SK-N-SH (cell line): ENCODE results near the gene ALDH3A1. TPM values are rescaled to one million over a fixed set of nuclear protein-coding genes. Genes with fewer than 3 reads are reported as not detected.

Experiments
- CTCF ChIA-PET: fragments of 300-600, 350-600 bp; formaldehyde crosslinking; extraction: SDS; loops from one replicate; lab custom pipeline; 2021; lab: Yijun Ruan, JAX
- POLR2A ChIA-PET: fragments of 350-600 bp; sonication (Branson Sonifier 250); formaldehyde crosslinking; extraction: SDS; loops from one replicate; lab custom pipeline; 2020; ENCODE audit warnings: antibody characterized with exemption, inconsistent platforms; lab: Yijun Ruan, JAX
- DNase-seq: peaks from one replicate; pipeline ENCODE4 v3.0.0; 2012
- H2AFZ ChIP-seq: fragments of 200-600 bp; sonication (generic); 2 replicates; pipeline ENCODE4 v1.8.1; 2016; ENCODE audit warnings: antibody characterized with exemption, mild to moderate bottlenecking, low read depth
- H3F3A ChIP-seq: fragments of 200-600 bp; sonication (generic); replicated peaks from 2 replicates; pipeline ENCODE3; 2016; ENCODE audit warnings: antibody characterized with exemption, mild to moderate bottlenecking; ENCODE audit not compliant: insufficient read depth
- H3K27ac ChIP-seq, 2 experiments: fragments of 200-500 bp in 1 of 2; fragments of 200-600 bp in 1 of 2; sonication (Bioruptor generic) in 1 of 2; sonication (generic), shearing (Covaris generic) in 1 of 2; 2 replicates each; pipeline versions ENCODE4 v1.5.1 to v1.6.1; 2014 to 2016; ENCODE audit warnings: low read depth in 2 of 2, inconsistent platforms in 1 of 2, low read length in 1 of 2, mild to moderate bottlenecking in 1 of 2, mixed read lengths in 1 of 2
- H3K27me3 ChIP-seq: fragments of 200-600 bp; sonication (generic), shearing (Covaris generic); 2 replicates; pipeline ENCODE4 v1.6.1; 2016; ENCODE audit warnings: mixed run types; ENCODE audit not compliant: insufficient read depth
- H3K36me3 ChIP-seq, 2 experiments: fragments of 200-500 bp in 1 of 2; fragments of 200-600 bp in 1 of 2; sonication (Bioruptor generic) in 1 of 2; sonication (generic) in 1 of 2; replicated peaks in 1 of 2; 2 replicates each; pipeline versions ENCODE3 to v1.5.1; 2014 to 2016; ENCODE audit warnings: low read length in 1 of 2, mild to moderate bottlenecking in 1 of 2; ENCODE audit not compliant: insufficient read depth in 2 of 2, control insufficient read depth in 1 of 2
- H3K4me1 ChIP-seq, 2 experiments: fragments of 200-500 bp in 1 of 2; fragments of 200-600 bp in 1 of 2; sonication (Bioruptor generic) in 1 of 2; sonication (generic), shearing (Covaris generic) in 1 of 2; 2 replicates each; pipeline versions ENCODE4 v1.5.1 to v1.6.1; 2014 to 2016; ENCODE audit warnings: low read depth in 1 of 2, low read length in 1 of 2, mixed run types in 1 of 2; ENCODE audit not compliant: insufficient read depth in 2 of 2, control insufficient read depth in 1 of 2
- H3K4me2 ChIP-seq: fragments of 200-600 bp; sonication (generic), shearing (Covaris generic); 2 replicates; pipeline ENCODE4 v1.6.1; 2017; ENCODE audit warnings: mixed run types
- H3K4me3 ChIP-seq, 2 experiments: fragments of 200-500 bp in 1 of 2; fragments of 200-600 bp in 1 of 2; sonication (Bioruptor generic) in 1 of 2; sonication (generic), shearing (Covaris generic) in 1 of 2; 2 replicates each; pipeline versions ENCODE4 v1.5.1 to v1.8.1; 2014 to 2016; ENCODE audit warnings: low read depth in 2 of 2, inconsistent platforms in 1 of 2, low read length in 1 of 2, mild to moderate bottlenecking in 1 of 2, mixed read lengths in 1 of 2, moderate library complexity in 1 of 2
- H3K79me2 ChIP-seq: fragments of 200-600 bp; sonication (generic); 2 replicates; pipeline ENCODE4 v1.8.1; 2017; ENCODE audit warnings: mild to moderate bottlenecking; ENCODE audit not compliant: insufficient read depth
- H3K9ac ChIP-seq: fragments of 200-600 bp; sonication (generic); 2 replicates; pipeline ENCODE4 v1.6.1; 2017; ENCODE audit warnings: mixed run types
- H3K9me2 ChIP-seq: fragments of 200-600 bp; sonication (generic); 2 replicates; pipeline ENCODE4 v1.6.1; 2017; ENCODE audit warnings: mixed run types
- H3K9me3 ChIP-seq: fragments of 200-600 bp; sonication (generic); 2 replicates; pipeline ENCODE4 v1.6.1; 2017; ENCODE audit warnings: mixed run types, mild to moderate bottlenecking, moderate library complexity
- H4K20me1 ChIP-seq: fragments of 200-600 bp; sonication (generic); 2 replicates; pipeline ENCODE4 v1.6.1; 2017; ENCODE audit warnings: mild to moderate bottlenecking, mixed run types; ENCODE audit not compliant: insufficient read depth
- CHD2 ChIP-seq: fragments of 150-350 bp; IDR thresholded peaks from 2 replicates; pipeline ENCODE4 v1.6.1; 2018; ENCODE audit warnings: low read length; ENCODE audit not compliant: partially characterized antibody
- CTCF ChIP-seq: fragments of 200-600 bp; sonication (generic); IDR thresholded peaks from 2 replicates; pipeline ENCODE4 v1.6.1; 2017; ENCODE audit warnings: antibody characterized with exemption, mild to moderate bottlenecking, moderate library complexity
- ELF1 ChIP-seq: IDR thresholded peaks from 2 replicates; pipeline ENCODE4 v1.4.0; 2012
- EZH2phosphoT487 ChIP-seq: fragments of 200-600 bp; sonication (generic); IDR thresholded peaks from 2 replicates; pipeline ENCODE4 v1.6.1; 2017; ENCODE audit warnings: low read depth, mixed run types, mild to moderate bottlenecking, antibody characterized with exemption, moderate library complexity, borderline replicate concordance
- FOXJ3 ChIP-seq: sonication (generic); formaldehyde crosslinking; IDR thresholded peaks from 2 replicates; pipeline ENCODE4 v1.5.1; 2020; ENCODE audit warnings: mild to moderate bottlenecking, missing genetic modification reagents
- IRF3 ChIP-seq: fragments of 150-350 bp; IDR thresholded peaks from 2 replicates; pipeline ENCODE4 v1.6.1; 2016; ENCODE audit warnings: mild to moderate bottlenecking, low read depth, low read length
- JUND ChIP-seq: IDR thresholded peaks from 2 replicates; pipeline ENCODE4 v1.4.0; 2012
- NFIC ChIP-seq: IDR thresholded peaks from 2 replicates; pipeline ENCODE4 v1.4.0; 2012; ENCODE audit warnings: borderline replicate concordance
- RCOR1 ChIP-seq: fragments of 150-350 bp; IDR thresholded peaks from 2 replicates; pipeline ENCODE4 v1.6.1; 2017; ENCODE audit warnings: antibody characterized with exemption, low read length
- RFX5 ChIP-seq: IDR thresholded peaks from 2 replicates; pipeline ENCODE4 v1.6.1; 2012; ENCODE audit warnings: mild to moderate bottlenecking, improper control_type of control experiment, low read length
- RXRA ChIP-seq: IDR thresholded peaks from 2 replicates; pipeline ENCODE4 v1.4.0; 2012; ENCODE audit warnings: low read depth, mild to moderate bottlenecking, borderline replicate concordance
- SMC3 ChIP-seq: IDR thresholded peaks from 2 replicates; pipeline ENCODE4 v1.6.1; 2012; ENCODE audit warnings: low read depth, low read length, improper control_type of control experiment
- USF1 ChIP-seq: IDR thresholded peaks from 2 replicates; pipeline ENCODE4 v1.4.0; 2012; ENCODE audit warnings: low read depth, borderline replicate concordance
- WGBS: methylation state at CpG from one replicate; pipeline ENCODE4 v1.1.6; 2017; ENCODE audit warnings: low lambda C conversion rate; 5-methylcytosine and 5-hydroxymethylcytosine counted together
- polyA plus RNA-seq, 3 experiments: library from polyadenylated mRNA; depleted of rRNA; stranded (reverse); fragments of >200 nt; gene quantifications; 2 replicates each; pipeline ENCODE4 v1.2.3, GENCODE V29; 2012
- TF ChIP-seq, protein P1 (sequence below): IDR thresholded peaks from 2 replicates; pipeline ENCODE4 v1.4.0; 2012; ENCODE audit warnings: low read depth, borderline replicate concordance

ALDH3A1 gene
- polyA plus RNA-seq, 1 of the 3 experiments (the other 2 are of a cell fraction), result 0.79 TPM

DNA sequence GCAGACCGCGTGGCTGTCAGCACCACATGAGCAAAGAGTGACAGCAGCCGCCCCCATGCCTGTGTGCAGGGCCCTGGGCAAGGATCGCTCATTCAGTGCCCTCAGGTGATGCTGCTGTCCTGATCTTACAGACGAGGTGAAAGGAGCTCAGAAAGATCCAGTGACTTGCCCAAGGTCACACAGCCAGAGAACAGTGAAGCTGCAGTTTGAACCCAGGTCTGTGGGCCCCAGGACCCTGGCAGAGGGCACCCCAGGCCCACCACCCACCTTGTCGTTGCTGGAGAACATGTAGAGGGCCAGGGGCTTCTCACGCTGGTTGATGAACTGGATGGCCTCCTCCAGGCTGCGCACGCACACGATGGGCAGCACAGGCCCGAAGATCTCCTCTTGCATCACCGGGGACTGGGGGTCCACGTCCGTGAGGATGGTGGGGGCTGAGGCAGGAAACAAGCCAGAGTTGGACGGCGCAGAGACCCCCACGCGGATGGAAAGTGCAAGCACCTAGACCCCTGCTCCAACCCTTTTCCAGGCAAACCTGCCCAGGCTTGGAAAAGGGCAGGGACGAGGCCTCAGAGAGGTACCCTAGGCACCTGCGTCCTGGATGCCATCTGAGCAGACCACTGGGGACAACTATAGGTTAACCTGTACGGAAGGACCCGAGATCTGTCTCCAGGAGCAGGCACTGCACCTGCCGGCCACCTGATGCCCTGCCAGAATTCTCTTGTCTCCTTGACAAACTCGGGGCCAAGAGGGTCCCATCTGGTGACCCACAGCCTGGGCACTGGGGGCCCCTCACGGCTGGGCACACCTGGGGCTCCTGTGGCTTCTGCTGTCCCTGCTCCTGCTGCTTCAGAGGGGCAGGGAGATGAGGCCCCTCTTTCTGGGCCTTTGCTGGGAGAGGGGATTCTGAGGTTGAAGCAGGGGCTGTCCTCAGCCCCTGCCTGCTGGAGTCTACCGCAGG lies 8.6 kb downstream of the ALDH3A1 start (continued):
- no peak for TF ChIP-seq FOXJ3

DNA sequence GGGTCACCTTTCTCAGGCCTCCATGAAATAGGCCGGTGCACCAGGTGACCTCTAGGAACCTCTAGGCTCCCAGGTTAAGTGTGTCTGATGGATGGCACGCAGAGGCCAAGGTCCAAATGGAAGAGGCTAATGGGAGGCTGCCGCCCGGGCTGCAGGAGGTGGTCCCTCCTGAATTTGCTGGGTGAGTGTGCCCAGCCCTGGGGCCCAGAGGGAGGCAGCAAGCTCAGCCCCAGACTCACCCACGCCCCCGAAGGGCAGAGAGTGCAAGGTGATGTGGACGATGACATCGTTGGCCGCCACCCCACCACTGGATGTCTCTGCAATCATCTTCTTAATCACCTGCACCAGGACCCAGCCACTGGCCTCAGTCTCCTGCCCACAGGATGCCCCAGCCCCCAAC lies 9.3 kb downstream of the ALDH3A1 start:
- no peaks in the 10 kb centered on the region for H3F3A ChIP-seq
- ChIA-PET POLR2A (no interaction called here), CTCF (interaction anchor here (0.7 to 1.2 kb wide), 2 partner anchors 15 to 24 kb away, joined by 3 read pairs; no protein-coding TSS in a partner anchor)
- DNase-seq, result no peak
- H3K79me2 ChIP-seq, result no peaks in the 10 kb centered on the region
- TF ChIP-seq IRF3 (no peak), EZH2phosphoT487 (no peak), SMC3 (no peak), JUND (no peak), CHD2 (no peak), RFX5 (no peak), RCOR1 (no peak), ELF1 (no peak), NFIC (no peak), RXRA (no peak), USF1 (no peak), CTCF (no peak)
- TF ChIP-seq, protein P1, sequence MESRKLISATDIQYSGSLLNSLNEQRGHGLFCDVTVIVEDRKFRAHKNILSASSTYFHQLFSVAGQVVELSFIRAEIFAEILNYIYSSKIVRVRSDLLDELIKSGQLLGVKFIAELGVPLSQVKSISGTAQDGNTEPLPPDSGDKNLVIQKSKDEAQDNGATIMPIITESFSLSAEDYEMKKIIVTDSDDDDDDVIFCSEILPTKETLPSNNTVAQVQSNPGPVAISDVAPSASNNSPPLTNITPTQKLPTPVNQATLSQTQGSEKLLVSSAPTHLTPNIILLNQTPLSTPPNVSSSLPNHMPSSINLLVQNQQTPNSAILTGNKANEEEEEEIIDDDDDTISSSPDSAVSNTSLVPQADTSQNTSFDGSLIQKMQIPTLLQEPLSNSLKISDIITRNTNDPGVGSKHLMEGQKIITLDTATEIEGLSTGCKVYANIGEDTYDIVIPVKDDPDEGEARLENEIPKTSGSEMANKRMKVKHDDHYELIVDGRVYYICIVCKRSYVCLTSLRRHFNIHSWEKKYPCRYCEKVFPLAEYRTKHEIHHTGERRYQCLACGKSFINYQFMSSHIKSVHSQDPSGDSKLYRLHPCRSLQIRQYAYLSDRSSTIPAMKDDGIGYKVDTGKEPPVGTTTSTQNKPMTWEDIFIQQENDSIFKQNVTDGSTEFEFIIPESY, result no peak
- H2AFZ ChIP-seq, result no peak overlapping the region
- H3K9me2 ChIP-seq, result no peaks in the 10 kb centered on the region
- no peak overlapping the region for H3K27ac ChIP-seq
- H3K27me3 ChIP-seq, result no peaks in the 10 kb centered on the region
- no peaks in the 10 kb centered on the region for H3K36me3 ChIP-seq
- H3K9ac ChIP-seq, result no peak overlapping the region
- no peak overlapping the region for H3K4me3 ChIP-seq
- 98% methylated on average over 7 of the region's 9 CpGs for WGBS
- H3K4me2 ChIP-seq, result no peak overlapping the region
- no peaks in the 10 kb centered on the region; a peak in 1 of 4 replicates for H3K4me1 ChIP-seq
- H4K20me1 ChIP-seq, result no peaks in the 10 kb centered on the region
- H3K9me3 ChIP-seq, result no peaks in the 10 kb centered on the region
